GM12892 (cell line): ENCODE measurements around the gene KDR.

Source experiments
- POLR2A ChIP-seq: IDR thresholded peaks from 2 replicates; pipeline ENCODE4 v1.6.1; 2011; ENCODE audit warnings: low read depth, low read length, control low read depth
- POLR2AphosphoS5 ChIP-seq: IDR thresholded peaks from 2 replicates; pipeline ENCODE4 v1.6.1; 2011; ENCODE audit warnings: low read depth, low read length, control low read depth
- TAF1 ChIP-seq: IDR thresholded peaks from 2 replicates; pipeline ENCODE4 v1.6.1; 2011; ENCODE audit warnings: low read depth, mild to moderate bottlenecking, control low read depth, low read length, borderline replicate concordance

- no peak for TF ChIP-seq POLR2AphosphoS5
- no peak for TF ChIP-seq POLR2A
- no peak for TF ChIP-seq TAF1
Observed at GRCh38 chr4:55074386-55074785, 51.0 kb downstream of the KDR start.
